ENCODE results near the gene EEF1AKMT1.

The EEF1AKMT1 gene

DNA sequence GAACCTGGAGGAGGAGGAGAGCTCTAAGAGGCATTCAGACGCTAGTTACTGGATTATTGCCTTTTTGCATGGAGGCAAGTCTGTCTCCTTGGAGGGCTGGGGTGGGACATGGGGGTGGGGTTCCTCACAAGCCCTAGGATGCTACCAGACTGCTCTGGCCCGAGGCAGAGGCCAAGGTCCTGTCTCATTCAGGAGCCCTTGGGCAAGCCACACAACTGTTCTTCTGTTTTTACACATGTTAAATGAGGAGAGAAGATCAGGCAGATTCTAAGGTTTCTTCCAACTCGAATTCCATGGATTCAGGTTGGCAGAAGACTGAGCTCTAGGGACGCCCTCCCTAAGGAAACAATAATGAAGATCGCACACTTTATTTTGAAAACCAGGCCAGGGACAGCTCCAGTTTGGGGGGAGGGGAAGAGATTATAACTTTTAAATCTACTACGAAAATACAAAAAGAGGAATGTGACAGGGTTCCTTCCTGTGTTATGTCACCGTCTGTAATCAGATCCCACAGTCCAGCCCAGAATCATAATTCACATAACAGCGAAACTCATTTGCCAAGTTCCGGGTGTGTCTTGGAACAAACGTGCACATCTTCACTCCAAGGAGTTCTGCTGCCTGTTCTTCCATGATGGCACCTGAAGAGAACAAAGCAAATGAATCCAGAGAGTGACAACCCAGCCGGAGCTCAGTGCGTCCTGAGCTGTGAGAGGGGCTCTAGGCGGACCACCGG is 45.0 kb downstream of the EEF1AKMT1 start:
- TF ChIP-seq, protein P1, sequence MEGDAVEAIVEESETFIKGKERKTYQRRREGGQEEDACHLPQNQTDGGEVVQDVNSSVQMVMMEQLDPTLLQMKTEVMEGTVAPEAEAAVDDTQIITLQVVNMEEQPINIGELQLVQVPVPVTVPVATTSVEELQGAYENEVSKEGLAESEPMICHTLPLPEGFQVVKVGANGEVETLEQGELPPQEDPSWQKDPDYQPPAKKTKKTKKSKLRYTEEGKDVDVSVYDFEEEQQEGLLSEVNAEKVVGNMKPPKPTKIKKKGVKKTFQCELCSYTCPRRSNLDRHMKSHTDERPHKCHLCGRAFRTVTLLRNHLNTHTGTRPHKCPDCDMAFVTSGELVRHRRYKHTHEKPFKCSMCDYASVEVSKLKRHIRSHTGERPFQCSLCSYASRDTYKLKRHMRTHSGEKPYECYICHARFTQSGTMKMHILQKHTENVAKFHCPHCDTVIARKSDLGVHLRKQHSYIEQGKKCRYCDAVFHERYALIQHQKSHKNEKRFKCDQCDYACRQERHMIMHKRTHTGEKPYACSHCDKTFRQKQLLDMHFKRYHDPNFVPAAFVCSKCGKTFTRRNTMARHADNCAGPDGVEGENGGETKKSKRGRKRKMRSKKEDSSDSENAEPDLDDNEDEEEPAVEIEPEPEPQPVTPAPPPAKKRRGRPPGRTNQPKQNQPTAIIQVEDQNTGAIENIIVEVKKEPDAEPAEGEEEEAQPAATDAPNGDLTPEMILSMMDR (IDR thresholded peaks at IDR 0.05; ENCODE audit: low read depth, low read length), result no peak
- Histone ChIP-seq H3K36me3 (no peaks in the 10 kb centered on the region; the same call in 1 of the 2 replicates), H3K4me1 (no peaks in the 10 kb centered on the region), H3K27me3 (no peaks in the 10 kb centered on the region), H3K4me3 (ENCODE audit: low read depth, low read length) (no peak overlapping the region), H3K9me3 (no peaks in the 10 kb centered on the region)
- DNase-seq, result no peak

DNA sequence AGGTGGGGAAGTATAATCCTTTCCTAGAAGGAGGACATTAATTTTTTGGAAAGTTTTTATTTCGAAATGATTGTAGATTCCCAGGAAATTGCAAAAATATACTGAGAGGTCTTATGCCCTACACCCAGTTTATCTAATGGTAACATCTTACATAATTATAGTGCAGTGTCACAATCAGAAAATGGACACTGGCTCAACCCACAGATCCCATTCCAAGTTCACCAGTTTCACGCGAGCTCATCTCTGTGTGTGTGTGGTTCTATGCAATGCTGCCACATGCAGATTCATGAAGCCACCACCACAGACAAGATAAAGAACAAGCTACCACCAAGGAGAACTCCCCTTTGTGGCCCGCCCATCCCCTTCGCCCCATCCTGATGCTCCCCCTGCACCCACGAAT is 45.9 kb downstream of the EEF1AKMT1 start:
- H3K4me3 ChIP-seq (ENCODE audit: low read depth, low read length), result no peak overlapping the region
- H3K27me3 ChIP-seq, result no peaks in the 10 kb centered on the region
- TF ChIP-seq, protein P1 (IDR thresholded peaks at IDR 0.05; ENCODE audit: low read depth, low read length), result no peak
- no peaks in the 10 kb centered on the region for H3K9me3 ChIP-seq
- H3K4me1 ChIP-seq, result no peaks in the 10 kb centered on the region
- no peaks in the 10 kb centered on the region; the same call in 1 of the 2 replicates for H3K36me3 ChIP-seq
- DNase-seq, result no peak

DNA sequence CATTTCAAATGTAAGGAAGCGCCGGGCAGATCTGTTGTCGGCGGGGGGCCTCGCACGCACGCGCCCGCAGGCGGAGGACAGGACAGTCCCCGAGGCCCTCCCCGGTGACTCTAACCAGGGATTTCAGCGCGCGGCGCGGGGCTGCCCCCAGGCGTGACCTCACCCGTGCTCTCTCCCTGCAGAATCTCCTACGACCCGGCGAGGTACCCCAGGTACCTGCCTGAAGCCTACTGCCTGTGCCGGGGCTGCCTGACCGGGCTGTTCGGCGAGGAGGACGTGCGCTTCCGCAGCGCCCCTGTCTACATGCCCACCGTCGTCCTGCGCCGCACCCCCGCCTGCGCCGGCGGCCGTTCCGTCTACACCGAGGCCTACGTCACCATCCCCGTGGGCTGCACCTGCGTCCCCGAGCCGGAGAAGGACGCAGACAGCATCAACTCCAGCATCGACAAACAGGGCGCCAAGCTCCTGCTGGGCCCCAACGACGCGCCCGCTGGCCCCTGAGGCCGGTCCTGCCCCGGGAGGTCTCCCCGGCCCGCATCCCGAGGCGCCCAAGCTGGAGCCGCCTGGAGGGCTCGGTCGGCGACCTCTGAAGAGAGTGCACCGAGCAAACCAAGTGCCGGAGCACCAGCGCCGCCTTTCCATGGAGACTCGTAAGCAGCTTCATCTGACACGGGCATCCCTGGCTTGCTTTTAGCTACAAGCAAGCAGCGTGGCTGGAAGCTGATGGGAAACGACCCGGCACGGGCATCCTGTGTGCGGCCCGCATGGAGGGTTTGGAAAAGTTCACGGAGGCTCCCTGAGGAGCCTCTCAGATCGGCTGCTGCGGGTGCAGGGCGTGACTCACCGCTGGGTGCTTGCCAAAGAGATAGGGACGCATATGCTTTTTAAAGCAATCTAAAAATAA is 52.1 kb downstream of the EEF1AKMT1 start:
- no peaks in the 10 kb centered on the region for H3K27me3 ChIP-seq
- TF ChIP-seq, protein P1 (IDR thresholded peaks at IDR 0.05; ENCODE audit: low read depth, low read length), result no peak
- H3K9me3 ChIP-seq, result no peaks in the 10 kb centered on the region
- DNase-seq, result no peak
- H3K4me3 ChIP-seq (ENCODE audit: low read depth, low read length), result no peak overlapping the region
- no peaks in the 10 kb centered on the region for H3K36me3 ChIP-seq
- no peaks in the 10 kb centered on the region for H3K4me1 ChIP-seq

DNA sequence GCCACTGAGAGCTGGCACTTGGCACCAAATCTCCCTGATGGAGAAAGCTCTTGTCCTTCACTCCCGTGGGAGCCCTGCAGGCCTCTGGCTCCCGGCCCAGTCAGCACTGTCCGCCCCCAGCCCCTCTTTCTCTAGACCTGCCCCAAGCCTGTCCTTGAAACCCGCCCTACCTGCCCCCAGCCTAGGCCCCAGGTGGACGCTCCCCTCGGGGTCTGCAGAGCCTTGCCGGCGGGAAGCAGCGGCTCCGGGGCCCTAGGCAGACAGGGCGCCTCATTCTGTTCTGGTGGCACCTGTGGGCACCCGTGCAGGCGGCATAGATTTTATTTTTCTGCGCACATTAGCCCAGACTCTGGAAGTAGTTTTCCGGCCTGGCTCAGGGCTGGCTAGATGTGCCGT is 52.7 kb downstream of the EEF1AKMT1 start:
- Histone ChIP-seq H3K9me3 (no peaks in the 10 kb centered on the region), H3K4me3 (ENCODE audit: low read depth, low read length) (no peak overlapping the region), H3K27me3 (no peaks in the 10 kb centered on the region), H3K4me1 (no peaks in the 10 kb centered on the region), H3K36me3 (no peaks in the 10 kb centered on the region)
- TF ChIP-seq, protein P1 (IDR thresholded peaks at IDR 0.05; ENCODE audit: low read depth, low read length), result no peak
- no peak for DNase-seq

DNA sequence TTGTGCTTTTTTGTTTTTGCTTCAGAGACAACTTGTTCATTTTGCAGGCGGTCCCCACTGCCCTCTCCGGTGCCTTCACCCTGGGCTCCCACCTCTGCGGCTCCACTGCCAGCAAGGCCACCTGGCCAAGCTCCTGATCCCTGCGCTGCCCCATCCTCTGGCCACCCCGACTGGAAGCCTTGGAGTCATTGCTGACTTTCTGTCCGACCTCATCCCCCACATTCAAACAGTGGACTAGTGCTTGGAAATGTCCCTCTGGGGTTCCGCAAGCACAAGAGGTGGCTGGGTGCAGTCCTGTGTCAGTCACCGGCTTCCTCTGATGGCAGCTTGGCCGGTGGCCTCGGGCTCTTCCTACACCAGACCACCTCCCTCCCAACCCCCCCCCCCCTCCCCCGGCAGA is 53.3 kb downstream of the EEF1AKMT1 start:
- H3K4me1 ChIP-seq, result no peaks in the 10 kb centered on the region
- no peak overlapping the region for H3K4me3 ChIP-seq (ENCODE audit: low read depth, low read length)
- H3K36me3 ChIP-seq, result no peaks in the 10 kb centered on the region
- no peaks in the 10 kb centered on the region for H3K9me3 ChIP-seq
- no peak for DNase-seq
- H3K27me3 ChIP-seq, result no peaks in the 10 kb centered on the region
- TF ChIP-seq, protein P1 (IDR thresholded peaks at IDR 0.05; ENCODE audit: low read depth, low read length), result no peak

DNA sequence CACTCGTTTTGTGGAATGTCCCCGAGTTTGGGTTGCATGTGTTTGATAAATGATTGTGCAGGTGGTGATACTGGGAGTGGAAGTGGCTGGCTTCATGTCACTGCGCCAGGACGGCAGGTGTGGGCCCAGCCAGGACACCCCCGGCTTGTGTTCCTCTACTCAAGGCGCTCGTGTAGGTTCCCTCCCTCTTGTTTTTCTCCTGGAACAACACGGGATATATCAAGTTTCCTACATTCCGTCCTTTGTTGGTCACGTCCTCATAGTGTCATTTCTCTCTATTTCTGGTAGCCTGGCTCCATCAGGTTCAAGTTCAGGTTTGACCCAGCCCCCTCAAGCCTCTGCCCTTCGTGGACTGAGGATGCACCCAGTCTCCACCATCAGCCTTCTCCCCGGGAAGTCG is 54.0 kb downstream of the EEF1AKMT1 start:
- no peaks in the 10 kb centered on the region for H3K36me3 ChIP-seq
- no peaks in the 10 kb centered on the region for H3K9me3 ChIP-seq
- TF ChIP-seq, protein P1 (IDR thresholded peaks at IDR 0.05; ENCODE audit: low read depth, low read length), result no peak
- no peak for DNase-seq
- H3K4me1 ChIP-seq, result no peaks in the 10 kb centered on the region
- H3K27me3 ChIP-seq, result no peaks in the 10 kb centered on the region
- H3K4me3 ChIP-seq (ENCODE audit: low read depth, low read length), result no peak overlapping the region

Data from BE2C (cell line).